ENCODE measurements around the gene SLC12A9.
A peak's percentile ranks its signal among the peaks of the same experiment; 100 is the strongest.

Gene SLC12A9

GRCh38 chr7:100873599-100874299, 21.2 kb downstream of the SLC12A9 start:
- H3K9me3 ChIP-seq (ENCODE audit: insufficient read depth, low read depth, low read length), result no peaks in the 10 kb centered on the region
- H3K9me2 ChIP-seq (replicated peaks; ENCODE audit: low read depth, low read length), result no peaks in the 10 kb centered on the region
- peak overlapping the region; percentile 94 for H3K4me2 ChIP-seq (ENCODE audit: low read depth, low read length, poor library complexity, severe bottlenecking)
- peaks cover 31% of the 10 kb centered on the region for H3K4me1 ChIP-seq (ENCODE audit: insufficient read depth, low read length, poor library complexity, severe bottlenecking)
- H3F3A ChIP-seq (ENCODE audit: low read depth), result no peaks in the 10 kb centered on the region
- peaks cover 50% of the 10 kb centered on the region for H3K79me2 ChIP-seq (ENCODE audit: insufficient read depth, low read length)
- H3K9ac ChIP-seq (ENCODE audit: low read depth, low read length, poor library complexity, severe bottlenecking), result peak overlapping the region; percentile 96
- peaks cover 34% of the 10 kb centered on the region for H4K20me1 ChIP-seq (ENCODE audit: insufficient read depth, low read length, poor library complexity, severe bottlenecking)
- H3K4me3 ChIP-seq (ENCODE audit: low read length, poor library complexity, severe bottlenecking), result peak overlapping the region; percentile 100
- H3K36me3 ChIP-seq (ENCODE audit: insufficient read depth, low read length), result peaks cover 7% of the 10 kb centered on the region; the same call in 1 of the 2 replicates
- H2AFZ ChIP-seq (ENCODE audit: low read length), result no peak overlapping the region
- TF ChIP-seq EZH2phosphoT487 (IDR thresholded peaks at IDR 0.05; ENCODE audit: borderline replicate concordance), result no peak
- TF ChIP-seq CTCF (conservative IDR thresholded peaks at IDR 0.05; ENCODE audit: low read length), result no peak
- H3K27me3 ChIP-seq (ENCODE audit: insufficient read depth, low read length, poor library complexity, severe bottlenecking), result peaks cover 6% of the 10 kb centered on the region

GRCh38 chr7:100874300-100874576, 21.7 kb downstream of the SLC12A9 start:
- peak overlapping the region; percentile 77 for H2AFZ ChIP-seq (ENCODE audit: low read length)
- no peaks in the 10 kb centered on the region for H3F3A ChIP-seq (ENCODE audit: low read depth)
- peaks cover 6% of the 10 kb centered on the region for H3K27me3 ChIP-seq (ENCODE audit: insufficient read depth, low read length, poor library complexity, severe bottlenecking)
- H3K9ac ChIP-seq (ENCODE audit: low read depth, low read length, poor library complexity, severe bottlenecking), result peak overlapping the region; percentile 96
- TF ChIP-seq EZH2phosphoT487 (IDR thresholded peaks at IDR 0.05; ENCODE audit: borderline replicate concordance) (no peak), CTCF (conservative IDR thresholded peaks at IDR 0.05; ENCODE audit: low read length) (no peak)
- no peaks in the 10 kb centered on the region for H3K9me2 ChIP-seq (replicated peaks; ENCODE audit: low read depth, low read length)
- peak overlapping the region; percentile 100 for H3K4me3 ChIP-seq (ENCODE audit: low read length, poor library complexity, severe bottlenecking)
- H3K9me3 ChIP-seq (ENCODE audit: insufficient read depth, low read depth, low read length), result no peaks in the 10 kb centered on the region
- H3K36me3 ChIP-seq (ENCODE audit: insufficient read depth, low read length), result peaks cover 12% of the 10 kb centered on the region; the same call in 1 of the 2 replicates
- H4K20me1 ChIP-seq (ENCODE audit: insufficient read depth, low read length, poor library complexity, severe bottlenecking), result peaks cover 39% of the 10 kb centered on the region
- H3K79me2 ChIP-seq (ENCODE audit: insufficient read depth, low read length), result peaks cover 50% of the 10 kb centered on the region
- peak overlapping the region; percentile 94 for H3K4me2 ChIP-seq (ENCODE audit: low read depth, low read length, poor library complexity, severe bottlenecking)
- peaks cover 35% of the 10 kb centered on the region for H3K4me1 ChIP-seq (ENCODE audit: insufficient read depth, low read length, poor library complexity, severe bottlenecking)

- Histone ChIP-seq H3K9me2 (replicated peaks; ENCODE audit: low read depth, low read length) (no peaks in the 10 kb centered on the region), H3K36me3 (ENCODE audit: insufficient read depth, low read length) (peaks cover 17% of the 10 kb centered on the region; the same call in 1 of the 2 replicates), H3K4me2 (ENCODE audit: low read depth, low read length, poor library complexity, severe bottlenecking) (peak within 1 kb of the TSS; percentile 94), H3K4me3 (ENCODE audit: low read length, poor library complexity, severe bottlenecking) (peak within 1 kb of the TSS; percentile 100), H2AFZ (ENCODE audit: low read length) (peak within 1 kb of the TSS; percentile 77), H3K9ac (ENCODE audit: low read depth, low read length, poor library complexity, severe bottlenecking) (peak within 1 kb of the TSS; percentile 96), H3K9me3 (ENCODE audit: insufficient read depth, low read depth, low read length) (no peaks in the 10 kb centered on the region), H3K79me2 (ENCODE audit: insufficient read depth, low read length) (peaks cover 55% of the 10 kb centered on the region), H4K20me1 (ENCODE audit: insufficient read depth, low read length, poor library complexity, severe bottlenecking) (peaks cover 44% of the 10 kb centered on the region), H3F3A (ENCODE audit: low read depth) (no peaks in the 10 kb centered on the region), H3K27me3 (ENCODE audit: insufficient read depth, low read length, poor library complexity, severe bottlenecking) (peaks cover 6% of the 10 kb centered on the region), H3K4me1 (ENCODE audit: insufficient read depth, low read length, poor library complexity, severe bottlenecking) (peaks cover 38% of the 10 kb centered on the region)
- TF ChIP-seq EZH2phosphoT487 (IDR thresholded peaks at IDR 0.05; ENCODE audit: borderline replicate concordance), result no peak
- TF ChIP-seq CTCF (conservative IDR thresholded peaks at IDR 0.05; ENCODE audit: low read length), result no peak
These were observed 22.3 kb downstream of the SLC12A9 start, which contains the start of gene SRRT for GRCh38 chr7:100874577-100875355. SRRT (plus strand) TSS chr7:100875103; CDS start chr7:100875591, 488 bp downstream.

All from Loucy (cell line).